NCI-H2196 (cell line): ENCODE data around the gene DCLK1.

Source experiments
- DNase-seq: peaks from one replicate; lab custom pipeline; 2025; ENCODE audit not compliant: unreplicated experiment; lab: John Stamatoyannopoulos, UW

Gene DCLK1

GRCh38 chr13:35871561-35871960, 259.6 kb downstream of the DCLK1 start:
- DNase-seq: no peak

- DNase-seq: no peak
Measured at GRCh38 chr13:35866801-35867200, 264.4 kb downstream of the DCLK1 start.

DNA sequence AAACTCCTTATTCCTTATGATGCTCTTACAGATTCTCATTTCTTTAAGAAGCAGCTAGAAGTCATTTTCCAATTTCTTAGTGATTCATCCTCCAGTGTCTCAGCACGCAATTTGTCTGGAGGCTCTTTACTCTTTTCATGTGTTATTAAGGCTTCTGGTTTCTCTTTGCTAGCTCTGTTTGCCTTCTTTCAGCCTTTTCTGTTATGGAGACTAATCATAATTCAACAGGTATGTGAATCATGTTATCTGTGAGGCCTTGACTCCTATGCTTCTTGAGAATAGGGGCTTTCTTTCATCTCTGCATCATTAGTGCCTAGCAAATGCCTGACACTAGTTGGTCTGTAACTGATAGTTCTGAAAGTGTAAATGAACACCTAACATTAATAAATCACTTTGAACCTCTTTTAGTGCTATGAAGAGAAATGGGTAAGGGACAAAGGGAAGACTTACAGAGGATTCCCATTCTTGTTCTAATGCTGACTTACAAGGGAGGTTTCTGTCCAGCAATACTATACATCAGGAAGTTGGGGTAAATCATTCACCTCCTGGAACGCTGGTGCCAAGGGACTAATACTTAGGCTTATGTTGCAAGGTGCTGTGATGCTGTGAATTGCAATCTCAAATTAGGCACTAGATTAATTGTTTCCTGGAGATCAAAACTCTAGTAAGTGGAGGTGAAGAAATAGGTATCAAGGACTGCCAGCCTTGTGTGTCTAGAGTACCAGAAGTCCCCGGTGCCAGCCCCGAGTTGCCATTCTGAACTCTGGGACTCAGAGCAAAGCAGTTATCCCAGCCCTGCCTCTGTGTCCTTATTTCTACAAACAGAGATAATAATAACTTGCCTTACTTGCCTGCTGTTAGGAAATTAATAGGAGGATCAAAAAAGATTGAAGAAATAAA, 265.6 kb downstream of the DCLK1 start:
- no peak for DNase-seq

GRCh38 chr13:35860661-35861060, 270.5 kb downstream of the DCLK1 start:
- DNase-seq: no peak

- DNase-seq: no peak
Measured at GRCh38 chr13:35859981-35860380, 271.2 kb downstream of the DCLK1 start.

- DNase-seq: no peak
Measured at GRCh38 chr13:35858665-35859064, 272.5 kb downstream of the DCLK1 start.

GRCh38 chr13:35857769-35858168, 273.4 kb downstream of the DCLK1 start:
- DNase-seq: no peak

- no peak for DNase-seq
Measured at GRCh38 chr13:35856721-35857364, 274.3 kb downstream of the DCLK1 start.

GRCh38 chr13:35856084-35856483, 275.1 kb downstream of the DCLK1 start:
- no peak for DNase-seq

GRCh38 chr13:35855531-35856019, 275.6 kb downstream of the DCLK1 start:
- no peak for DNase-seq

- no peak for DNase-seq
Measured at GRCh38 chr13:35854286-35854685, 276.9 kb downstream of the DCLK1 start.

- no peak for DNase-seq
Measured at GRCh38 chr13:35851881-35852280, 279.3 kb downstream of the DCLK1 start.

- no peak for DNase-seq
Measured at GRCh38 chr13:35851356-35851755, 279.8 kb downstream of the DCLK1 start.

DNA sequence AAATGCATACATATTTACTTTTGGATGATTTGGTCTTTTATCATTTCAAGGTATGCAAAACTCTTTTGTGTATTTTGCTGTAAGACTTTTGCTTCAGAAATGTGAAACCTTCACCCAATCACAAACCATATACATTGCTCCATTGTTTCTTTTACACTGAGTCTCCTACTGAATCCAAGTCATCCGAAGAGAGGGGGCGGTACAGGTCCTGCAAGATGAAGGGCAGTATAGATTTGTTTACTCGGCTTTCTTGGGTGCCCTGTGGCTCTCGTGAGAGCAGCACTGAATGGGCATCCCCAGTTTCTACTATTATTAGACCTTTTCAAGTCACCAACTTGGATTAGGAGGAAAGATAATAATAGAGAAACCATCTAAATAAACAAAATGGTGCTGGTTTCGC, 280.6 kb downstream of the DCLK1 start:
- DNase-seq: no peak

DNA sequence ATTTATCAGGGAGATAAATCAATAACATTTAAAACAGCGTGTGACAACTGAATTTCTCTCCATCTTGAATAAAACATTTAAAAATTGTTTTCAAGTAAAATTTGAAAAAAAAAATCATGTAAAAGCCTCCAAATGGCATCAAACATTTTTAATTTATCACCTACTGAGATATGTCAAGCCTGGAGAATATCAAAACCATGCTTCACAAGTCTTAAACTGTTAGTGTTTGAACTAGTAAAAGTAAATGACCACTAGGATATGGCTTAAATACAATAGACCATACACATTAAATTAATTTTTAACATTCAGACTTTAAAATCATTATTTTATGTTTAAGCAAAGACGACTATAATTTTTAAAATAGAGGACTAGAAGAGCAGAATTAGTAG, 281.9 kb downstream of the DCLK1 start:
- DNase-seq: no peak

- DNase-seq: no peak
Measured at GRCh38 chr13:35848336-35849255, 282.6 kb downstream of the DCLK1 start.

DNA sequence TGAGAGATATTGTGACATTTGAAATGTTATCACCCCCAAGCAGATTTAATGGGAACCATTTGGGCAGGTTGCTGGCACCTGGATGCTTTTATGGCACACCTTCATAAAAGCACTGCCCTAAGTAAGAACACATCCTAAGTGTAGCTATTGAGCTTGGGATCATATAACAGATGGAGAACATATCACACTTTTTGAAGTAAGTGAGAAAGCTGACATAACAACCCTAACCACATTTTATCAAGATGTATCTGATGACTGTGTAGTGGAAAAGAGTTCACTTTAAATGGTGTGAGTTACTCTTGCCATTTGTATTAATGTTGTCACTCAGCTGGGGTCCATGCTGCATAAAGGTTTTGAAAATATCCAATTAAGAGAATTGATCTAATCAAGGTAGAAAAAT, 287.9 kb downstream of the DCLK1 start:
- no peak for DNase-seq

GRCh38 chr13:35841060-35841521, 290.1 kb downstream of the DCLK1 start:
- DNase-seq: no peak

- no peak for DNase-seq
Measured at GRCh38 chr13:35839806-35840205, 291.4 kb downstream of the DCLK1 start.

DNA sequence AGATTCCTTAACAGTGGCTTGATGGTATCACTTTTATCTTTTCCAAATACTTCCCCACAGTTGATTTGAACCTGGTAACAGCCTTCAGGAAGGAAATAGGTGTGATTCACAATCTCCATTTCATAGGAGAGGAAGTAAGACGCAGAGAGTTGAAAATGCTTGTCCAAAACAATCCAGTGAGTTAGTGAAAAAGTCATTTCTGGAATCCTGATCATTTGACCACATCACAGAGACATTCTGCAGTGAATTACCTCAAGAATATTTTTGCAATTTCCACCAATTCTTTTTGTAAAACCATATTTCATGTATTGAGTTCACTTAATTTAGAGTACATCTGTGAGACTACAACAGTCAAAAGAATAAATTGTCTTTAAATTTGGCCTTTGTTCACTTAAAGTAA, 292.8 kb downstream of the DCLK1 start:
- DNase-seq: no peak

DNA sequence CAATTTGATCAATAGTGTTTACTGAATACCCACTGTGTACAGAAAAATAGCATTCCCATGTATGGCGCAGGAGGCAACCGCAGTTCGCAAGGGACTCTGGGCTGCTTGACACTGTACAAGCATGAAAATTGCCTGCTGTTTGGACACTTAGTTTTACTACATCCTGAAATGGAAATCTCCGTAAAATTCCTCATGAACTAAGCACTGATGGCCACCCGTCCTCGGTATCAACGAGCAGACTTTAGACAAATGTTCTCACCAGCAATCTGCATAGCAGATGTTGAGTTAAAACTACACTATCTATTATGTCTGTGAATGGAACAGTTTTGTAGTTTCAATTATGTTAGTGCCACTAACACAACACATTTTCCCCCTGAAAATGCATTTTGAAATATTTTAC, 294.7 kb downstream of the DCLK1 start:
- DNase-seq: no peak
